Liver (tissue), 9 donors: ENCODE measurements around the gene AKR1A1. TPM values are rescaled to one million over a fixed set of nuclear protein-coding genes. Genes with fewer than 3 reads are reported as not detected.

Experiments
- DNase-seq: peaks from one replicate; pipeline ENCODE4 v3.0.0-alpha.2; 2017; ENCODE audit warnings: low spot score
- H3K27ac ChIP-seq, 2 donors: one replicate each; pipeline ENCODE4 v1.7.0; 2013; ENCODE audit warnings: inconsistent platforms in 2 of 2, low read length in 2 of 2, control low read depth in 1 of 2, low read depth in 1 of 2, mild to moderate bottlenecking in 1 of 2
- H3K27me3 ChIP-seq, 4 donors: one replicate each; pipeline versions ENCODE4 v1.6.1 to v1.7.0; 2013; ENCODE audit warnings: low read length in 3 of 4, inconsistent platforms in 1 of 4, mild to moderate bottlenecking in 1 of 4, moderate library complexity in 1 of 4; ENCODE audit not compliant: control insufficient read depth in 4 of 4, insufficient read depth in 4 of 4
- H3K36me3 ChIP-seq, 4 donors: one replicate each; pipeline versions ENCODE4 v1.6.1 to v1.7.0; 2013; ENCODE audit warnings: low read length in 3 of 4, mild to moderate bottlenecking in 3 of 4, low read depth in 1 of 4, moderate library complexity in 1 of 4; ENCODE audit not compliant: control insufficient read depth in 4 of 4, insufficient read depth in 3 of 4
- H3K4me1 ChIP-seq, 4 donors: one replicate each; pipeline versions ENCODE4 v1.6.1 to v1.7.0; 2013; ENCODE audit warnings: low read length in 3 of 4, mild to moderate bottlenecking in 3 of 4, moderate library complexity in 1 of 4; ENCODE audit not compliant: control insufficient read depth in 4 of 4, insufficient read depth in 4 of 4
- H3K4me3 ChIP-seq, 3 donors: one replicate each; pipeline versions ENCODE4 v1.6.1 to v1.7.0; 2013; ENCODE audit warnings: low read length in 3 of 3, control low read depth in 1 of 3, low read depth in 1 of 3, mild to moderate bottlenecking in 1 of 3
- H3K9ac ChIP-seq, 2 donors: one replicate each; pipeline ENCODE4 v1.7.0; 2013; ENCODE audit warnings: low read length in 2 of 2, mild to moderate bottlenecking in 2 of 2, moderate library complexity in 2 of 2, control low read depth in 1 of 2, low read depth in 1 of 2
- H3K9me3 ChIP-seq, 4 donors: one replicate each; pipeline versions ENCODE4 v1.6.1 to v1.7.0; 2013; ENCODE audit warnings: low read length in 3 of 4; ENCODE audit not compliant: control insufficient read depth in 4 of 4
- EGR1 ChIP-seq, 2 donors: IDR thresholded peaks; 2 replicates each; pipeline ENCODE4 v1.6.1; 2016 to 2018; ENCODE audit warnings: antibody characterized with exemption in 2 of 2, low read depth in 2 of 2
- FOXA1 ChIP-seq: IDR thresholded peaks from 2 replicates; pipeline ENCODE4 v1.6.1; 2016; ENCODE audit warnings: antibody characterized with exemption
- GABPA ChIP-seq, 2 donors: IDR thresholded peaks in 1 of 2; conservative IDR thresholded peaks in 1 of 2; 2 replicates each; pipeline ENCODE4 v1.6.1; 2016; ENCODE audit warnings: antibody characterized with exemption in 2 of 2, mild to moderate bottlenecking in 1 of 2, moderate library complexity in 1 of 2
- HNF4A ChIP-seq, 2 donors: conservative IDR thresholded peaks; 2 replicates each; pipeline ENCODE4 v1.6.1; 2016; ENCODE audit warnings: antibody characterized with exemption in 2 of 2, mild to moderate bottlenecking in 2 of 2
- HNF4G ChIP-seq: IDR thresholded peaks from 2 replicates; pipeline ENCODE4 v1.6.1; 2016; ENCODE audit warnings: antibody characterized with exemption
- JUND ChIP-seq, 2 donors: IDR thresholded peaks; 2 replicates each; pipeline ENCODE4 v1.6.1; 2016; ENCODE audit warnings: antibody characterized with exemption in 2 of 2
- NR2F2 ChIP-seq: IDR thresholded peaks from 2 replicates; pipeline ENCODE4 v1.6.1; 2016; ENCODE audit warnings: antibody characterized with exemption
- RAD21 ChIP-seq, 2 donors: IDR thresholded peaks; 2 replicates each; pipeline ENCODE4 v1.6.1; 2016; ENCODE audit warnings: antibody characterized with exemption in 2 of 2, mild to moderate bottlenecking in 2 of 2
- REST ChIP-seq: IDR thresholded peaks from 2 replicates; pipeline ENCODE4 v1.6.1; 2016; ENCODE audit warnings: antibody characterized with exemption, mild to moderate bottlenecking
- RXRA ChIP-seq, 2 donors: IDR thresholded peaks; 2 replicates each; pipeline ENCODE4 v1.6.1; 2017 to 2018; ENCODE audit warnings: antibody characterized with exemption in 2 of 2, mild to moderate bottlenecking in 1 of 2
- SP1 ChIP-seq: IDR thresholded peaks from 2 replicates; pipeline ENCODE4 v1.6.1; 2018; ENCODE audit warnings: antibody characterized with exemption, mild to moderate bottlenecking
- TAF1 ChIP-seq: conservative IDR thresholded peaks from 2 replicates; pipeline ENCODE4 v1.6.1; 2016; ENCODE audit warnings: antibody characterized with exemption, mild to moderate bottlenecking
- YY1 ChIP-seq: IDR thresholded peaks from 2 replicates; pipeline ENCODE4 v1.6.1; 2016; ENCODE audit warnings: antibody characterized with exemption, mild to moderate bottlenecking
- WGBS: extraction: QIAGEN DNeasy Blood & Tissue Kit; methylation state at CpG from one replicate; pipeline ENCODE4 v1.1.7; 2013; 5-methylcytosine and 5-hydroxymethylcytosine counted together
- polyA plus RNA-seq, 2 donors: library from polyadenylated mRNA; stranded (reverse) in 1 of 2; unstranded in 1 of 2; fragments of 200-250 nt in 1 of 2; fragments of >200 nt in 1 of 2; fragmentation: Nextera tagmentation in 1 of 2; extraction: Ambion mirVana in 1 of 2; gene quantifications; one replicate each; pipeline versions ENCODE4 v1.2.1 to v1.2.3, GENCODE V29; 2013 to 2015
- total RNA-seq, 2 donors: library from RNA; depleted of rRNA; stranded (reverse); fragments of >200 nt; gene quantifications; one replicate each; pipeline ENCODE4 v1.2.3, GENCODE V29; 2014
- TF ChIP-seq, protein P1 (sequence below): IDR thresholded peaks from 2 replicates; pipeline ENCODE4 v1.6.1; 2016; ENCODE audit warnings: antibody characterized with exemption
- TF ChIP-seq, protein P2 (sequence below): IDR thresholded peaks from 2 replicates; pipeline ENCODE4 v1.6.1; 2016; ENCODE audit warnings: antibody characterized with exemption
- TF ChIP-seq, protein P3 (sequence below): IDR thresholded peaks from 2 replicates; pipeline ENCODE4 v1.6.1; 2016; ENCODE audit warnings: antibody characterized with exemption
- TF ChIP-seq, protein P4 (sequence below): fragments of 150-350 bp; IDR thresholded peaks from 2 replicates; pipeline ENCODE4 v1.5.1; 2017; ENCODE audit warnings: improper control_type of control experiment, low read depth, low read length; ENCODE audit not compliant: missing input control
- donor health status: healthy.
- donor health status: healthy.
- donor health status: healthy.
- donor health status: healthy.
- donor health status: healthy.

The AKR1A1 gene
- total and polyA plus RNA-seq, 4 donors, result 86.3 to 253 (median 218) TPM

GRCh38 chr1:45541193-45541592 is 9.4 kb upstream of the AKR1A1 start:
- H3K27ac ChIP-seq, result no peak overlapping the region
- H3K9ac ChIP-seq, result no peak overlapping the region
- H3K36me3 ChIP-seq, result no peaks in the 10 kb centered on the region
- TF ChIP-seq, protein P1, sequence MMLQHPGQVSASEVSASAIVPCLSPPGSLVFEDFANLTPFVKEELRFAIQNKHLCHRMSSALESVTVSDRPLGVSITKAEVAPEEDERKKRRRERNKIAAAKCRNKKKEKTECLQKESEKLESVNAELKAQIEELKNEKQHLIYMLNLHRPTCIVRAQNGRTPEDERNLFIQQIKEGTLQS, result no peak
- TF ChIP-seq, protein P2, sequence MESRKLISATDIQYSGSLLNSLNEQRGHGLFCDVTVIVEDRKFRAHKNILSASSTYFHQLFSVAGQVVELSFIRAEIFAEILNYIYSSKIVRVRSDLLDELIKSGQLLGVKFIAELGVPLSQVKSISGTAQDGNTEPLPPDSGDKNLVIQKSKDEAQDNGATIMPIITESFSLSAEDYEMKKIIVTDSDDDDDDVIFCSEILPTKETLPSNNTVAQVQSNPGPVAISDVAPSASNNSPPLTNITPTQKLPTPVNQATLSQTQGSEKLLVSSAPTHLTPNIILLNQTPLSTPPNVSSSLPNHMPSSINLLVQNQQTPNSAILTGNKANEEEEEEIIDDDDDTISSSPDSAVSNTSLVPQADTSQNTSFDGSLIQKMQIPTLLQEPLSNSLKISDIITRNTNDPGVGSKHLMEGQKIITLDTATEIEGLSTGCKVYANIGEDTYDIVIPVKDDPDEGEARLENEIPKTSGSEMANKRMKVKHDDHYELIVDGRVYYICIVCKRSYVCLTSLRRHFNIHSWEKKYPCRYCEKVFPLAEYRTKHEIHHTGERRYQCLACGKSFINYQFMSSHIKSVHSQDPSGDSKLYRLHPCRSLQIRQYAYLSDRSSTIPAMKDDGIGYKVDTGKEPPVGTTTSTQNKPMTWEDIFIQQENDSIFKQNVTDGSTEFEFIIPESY, result no peak
- TF ChIP-seq TAF1, result no peak
- no peak for TF ChIP-seq HNF4G
- no peak for TF ChIP-seq JUND (IDR thresholded peaks at IDR 0.05)
- no peak for TF ChIP-seq SP1
- TF ChIP-seq, protein P3, sequence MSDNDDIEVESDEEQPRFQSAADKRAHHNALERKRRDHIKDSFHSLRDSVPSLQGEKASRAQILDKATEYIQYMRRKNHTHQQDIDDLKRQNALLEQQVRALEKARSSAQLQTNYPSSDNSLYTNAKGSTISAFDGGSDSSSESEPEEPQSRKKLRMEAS, result no peak
- TF ChIP-seq, protein P4, sequence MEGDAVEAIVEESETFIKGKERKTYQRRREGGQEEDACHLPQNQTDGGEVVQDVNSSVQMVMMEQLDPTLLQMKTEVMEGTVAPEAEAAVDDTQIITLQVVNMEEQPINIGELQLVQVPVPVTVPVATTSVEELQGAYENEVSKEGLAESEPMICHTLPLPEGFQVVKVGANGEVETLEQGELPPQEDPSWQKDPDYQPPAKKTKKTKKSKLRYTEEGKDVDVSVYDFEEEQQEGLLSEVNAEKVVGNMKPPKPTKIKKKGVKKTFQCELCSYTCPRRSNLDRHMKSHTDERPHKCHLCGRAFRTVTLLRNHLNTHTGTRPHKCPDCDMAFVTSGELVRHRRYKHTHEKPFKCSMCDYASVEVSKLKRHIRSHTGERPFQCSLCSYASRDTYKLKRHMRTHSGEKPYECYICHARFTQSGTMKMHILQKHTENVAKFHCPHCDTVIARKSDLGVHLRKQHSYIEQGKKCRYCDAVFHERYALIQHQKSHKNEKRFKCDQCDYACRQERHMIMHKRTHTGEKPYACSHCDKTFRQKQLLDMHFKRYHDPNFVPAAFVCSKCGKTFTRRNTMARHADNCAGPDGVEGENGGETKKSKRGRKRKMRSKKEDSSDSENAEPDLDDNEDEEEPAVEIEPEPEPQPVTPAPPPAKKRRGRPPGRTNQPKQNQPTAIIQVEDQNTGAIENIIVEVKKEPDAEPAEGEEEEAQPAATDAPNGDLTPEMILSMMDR, result no peak
- no peak for TF ChIP-seq YY1
- no peak for TF ChIP-seq NR2F2
- TF ChIP-seq EGR1 (IDR thresholded peaks at IDR 0.05; ENCODE audit: low read depth in 2 of 2), result no peak
- no peak for TF ChIP-seq RXRA (IDR thresholded peaks at IDR 0.05)
- no peak for TF ChIP-seq RAD21 (IDR thresholded peaks at IDR 0.05)
- TF ChIP-seq REST, result no peak
- no peak for TF ChIP-seq HNF4A (conservative IDR thresholded peaks at IDR 0.05)
- no peak overlapping the region for H3K4me3 ChIP-seq
- no peak for DNase-seq
- 90% methylated on average over 1 of the region's 1 CpG for WGBS
- no peaks in the 10 kb centered on the region for H3K27me3 ChIP-seq
- H3K9me3 ChIP-seq, result no peaks in the 10 kb centered on the region
- H3K4me1 ChIP-seq, result peaks cover 12 to 51% (median 42%) of the 10 kb centered on the region in 4 donors

GRCh38 chr1:45542591-45542990 is 8.0 kb upstream of the AKR1A1 start:
- no peaks in the 10 kb centered on the region for H3K36me3 ChIP-seq
- 10% methylated on average over 4 of the region's 4 CpGs for WGBS
- H3K27ac ChIP-seq, result peak overlapping the region; percentile 49 to 63
- peak overlapping the region in 1 of 3 donors; percentile 11 for H3K4me3 ChIP-seq
- DNase-seq, result peak; percentile 47
- peak overlapping the region in 1 of 2 donors; percentile 72 for H3K9ac ChIP-seq
- no peaks in the 10 kb centered on the region for H3K27me3 ChIP-seq
- peaks cover 12 to 42% (median 35%) of the 10 kb centered on the region in 4 donors for H3K4me1 ChIP-seq
- no peaks in the 10 kb centered on the region for H3K9me3 ChIP-seq
- TF ChIP-seq EGR1 (IDR thresholded peaks at IDR 0.05; ENCODE audit: low read depth in 2 of 2) (peak in 1 of 2 donors; percentile 62), RAD21 (IDR thresholded peaks at IDR 0.05) (peak; percentile 36 to 56), JUND (IDR thresholded peaks at IDR 0.05) (peak; percentile 63 to 92), HNF4A (conservative IDR thresholded peaks at IDR 0.05) (peak; percentile 99 to 100), NR2F2 (peak; percentile 96), TAF1 (peak; percentile 40), GABPA (IDR thresholded peaks at IDR 0.05 in 1 of 2, conservative IDR thresholded peaks at IDR 0.05 in 1 of 2) (peak in 1 of 2 donors; percentile 65), FOXA1 (peak; percentile 83)
- TF ChIP-seq, protein P1, result no peak
- TF ChIP-seq, protein P3, result peak; percentile 85
- TF ChIP-seq, protein P4, result no peak
